ENCODE data around the gene MOB3B.
"Not testable (repeated sequence)": the region's sequence is repeated elsewhere in the genome, so short reads cannot be mapped to it uniquely, and the experiment has no call there.

MOB3B gene

DNA sequence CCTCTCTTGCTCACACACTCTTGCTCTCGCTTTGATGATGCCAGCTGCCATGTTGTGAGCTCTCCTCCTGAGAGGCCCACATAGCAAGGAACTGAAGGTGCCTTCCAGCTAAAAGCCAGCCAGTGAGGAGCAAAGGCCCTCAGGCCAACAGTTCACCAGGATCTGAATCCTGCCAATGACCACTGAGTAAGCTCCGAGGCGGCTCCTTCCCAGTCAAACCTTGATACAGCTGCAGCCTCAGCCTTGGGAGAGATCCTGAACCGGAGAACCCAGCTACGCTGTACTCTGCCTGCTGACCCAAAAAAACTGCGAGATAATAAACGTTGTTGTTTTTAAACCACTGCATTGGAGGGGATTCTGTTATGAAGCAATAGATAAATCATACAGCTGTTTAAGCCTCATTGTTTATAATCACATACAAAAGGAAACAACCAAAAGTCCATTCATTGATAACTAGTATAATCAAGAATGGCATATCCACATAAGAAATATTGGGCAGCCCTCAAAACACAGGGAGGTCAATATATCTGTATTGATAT is 54.5 kb downstream of the MOB3B start:
- DNase-seq (ENCODE audit: low read depth): no peak

DNA sequence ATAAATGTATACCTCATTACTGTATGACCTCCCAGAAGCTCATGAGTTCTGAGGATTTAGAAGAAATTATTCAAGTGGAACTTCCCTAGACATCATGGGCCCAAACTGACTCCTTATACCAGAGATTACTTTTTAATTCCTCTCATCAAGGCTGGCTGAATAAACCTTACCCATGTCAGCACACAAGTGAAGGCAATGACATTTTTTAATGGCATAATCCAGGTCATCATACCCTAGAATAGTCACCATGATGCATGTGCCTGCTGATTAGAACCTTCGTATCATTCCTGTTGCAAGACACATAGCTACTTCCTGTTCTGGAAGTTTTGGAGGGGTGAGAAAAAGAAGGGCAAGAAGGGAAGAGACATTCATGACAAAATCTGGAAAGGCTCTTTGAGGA is 55.3 kb downstream of the MOB3B start:
- DNase-seq (ENCODE audit: low read depth): no peak

DNA sequence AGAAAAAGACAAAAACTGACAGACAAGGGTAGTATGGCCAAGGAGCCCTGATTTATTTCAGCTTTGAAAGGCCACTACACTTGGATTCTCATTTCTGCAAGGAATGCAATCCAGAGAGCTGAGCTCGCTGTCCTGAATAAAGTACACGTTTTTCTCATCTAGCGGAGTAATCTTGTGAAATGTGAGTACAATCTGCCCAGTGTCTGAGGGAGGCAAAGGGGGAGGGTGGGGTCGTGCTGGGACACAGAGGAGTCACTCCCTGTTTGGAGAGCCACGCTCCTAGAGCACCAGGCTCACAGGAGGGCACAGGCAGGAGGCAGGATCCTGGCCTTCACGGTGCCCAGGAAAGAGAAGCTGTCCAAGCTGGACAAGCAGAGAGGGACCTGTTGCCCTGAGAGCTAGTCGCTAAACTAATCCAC is 56.5 kb downstream of the MOB3B start:
- DNase-seq (ENCODE audit: low read depth): no peak

DNA sequence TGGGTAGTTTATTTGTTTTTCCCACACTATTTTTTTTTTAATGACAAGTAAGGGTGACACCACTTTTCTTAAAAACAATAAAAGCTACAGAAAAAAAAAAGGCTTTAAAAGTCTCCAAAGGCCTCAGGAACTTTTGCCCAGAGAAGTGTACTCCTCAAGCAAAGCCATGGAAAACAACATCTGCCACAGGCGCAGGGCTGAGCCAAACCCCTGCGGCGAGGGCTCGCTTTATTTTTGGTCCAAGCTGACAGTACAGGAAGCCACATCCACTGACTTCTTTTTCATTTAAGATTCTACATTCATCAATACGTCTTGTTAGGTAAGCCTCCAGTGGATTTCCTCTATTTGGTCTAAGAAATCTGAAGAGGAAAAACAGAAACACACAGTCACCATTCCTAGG is 57.4 kb downstream of the MOB3B start:
- no peak for DNase-seq (ENCODE audit: low read depth)

DNA sequence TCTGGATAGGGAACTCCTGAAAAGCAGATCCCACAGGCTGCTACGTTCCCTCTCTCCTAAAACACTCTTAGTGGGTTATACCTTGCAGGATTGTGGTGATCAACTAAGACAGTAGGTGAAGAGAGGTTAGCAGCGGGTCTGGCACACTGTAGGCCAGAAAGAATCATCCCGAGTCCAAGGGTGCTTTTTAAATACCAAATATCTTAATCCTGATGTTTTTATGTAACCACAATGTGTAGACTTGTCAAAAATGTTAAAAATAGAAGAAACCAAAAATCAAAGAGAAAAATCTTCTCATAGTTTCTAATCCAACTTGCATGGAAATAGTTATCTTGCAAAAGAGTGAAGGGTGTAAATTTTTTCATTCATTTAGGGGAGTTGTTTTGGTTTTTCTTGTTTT is 57.8 kb downstream of the MOB3B start:
- no peak for DNase-seq (ENCODE audit: low read depth)

DNA sequence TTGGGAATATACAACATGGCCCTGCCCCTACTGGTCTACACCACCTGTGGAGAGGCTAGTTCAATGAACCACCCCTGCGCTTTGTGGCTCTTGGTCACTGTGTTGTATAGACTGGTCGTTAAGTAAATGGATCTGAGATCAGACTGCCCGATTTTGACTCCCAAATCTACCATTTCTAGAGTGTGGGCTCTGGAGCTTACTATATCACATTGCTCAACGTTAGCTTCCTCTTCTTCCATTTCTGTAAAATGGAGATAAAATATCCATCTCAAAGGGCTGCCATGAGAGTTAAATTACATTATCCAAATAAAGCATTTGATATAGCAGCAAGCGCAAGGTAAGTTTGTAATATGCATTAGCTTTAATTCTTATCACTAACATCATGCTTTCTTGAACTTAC is 58.2 kb downstream of the MOB3B start:
- DNase-seq (ENCODE audit: low read depth): no peak

DNA sequence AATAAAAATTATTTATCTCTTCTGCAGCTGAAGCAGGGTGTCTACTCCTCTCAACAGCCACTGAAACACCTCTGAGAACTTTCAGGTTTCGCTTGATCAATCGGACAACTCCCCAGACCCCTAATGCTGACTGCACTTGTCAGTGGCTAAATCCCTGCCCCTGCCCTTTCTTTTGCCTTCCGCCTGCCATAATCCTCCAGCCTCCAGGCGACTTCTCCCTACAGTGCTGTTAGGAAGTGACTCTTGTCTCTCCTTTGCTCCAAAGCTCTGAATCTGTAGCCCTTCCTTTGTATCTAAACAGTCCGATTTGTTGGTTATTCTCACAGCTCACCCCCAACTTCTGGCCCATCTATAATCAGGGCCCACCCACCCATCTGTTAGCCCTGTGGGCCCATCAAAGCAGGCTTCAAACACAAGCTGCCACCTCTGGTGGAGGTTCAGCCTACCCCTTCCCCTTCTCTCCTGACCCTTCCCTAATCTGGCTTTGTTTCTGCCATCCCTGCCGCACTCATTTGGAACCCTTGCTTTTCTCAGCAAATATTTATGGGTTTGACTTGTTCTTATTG is 59.2 kb downstream of the MOB3B start:
- no peak for DNase-seq (ENCODE audit: low read depth)

DNA sequence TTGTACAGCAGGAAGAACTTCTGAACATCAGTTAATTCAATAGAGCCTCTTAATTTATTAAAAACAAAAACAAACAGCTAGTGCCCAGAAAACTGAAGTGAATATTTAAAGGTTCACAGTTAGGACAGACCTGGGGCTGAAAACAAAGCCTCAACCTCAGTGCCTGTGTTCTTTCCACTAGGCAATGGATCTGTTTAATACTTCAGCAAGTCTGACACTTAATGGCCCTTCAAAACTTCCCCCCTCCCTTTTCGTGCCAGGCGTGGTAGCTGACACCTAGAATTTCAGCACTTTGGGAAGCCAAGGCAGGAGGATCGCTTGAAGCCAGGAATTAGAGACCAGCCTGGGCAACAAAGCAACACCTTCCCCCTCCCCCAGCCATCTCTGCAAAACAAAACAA is 60.1 kb downstream of the MOB3B start:
- DNase-seq (ENCODE audit: low read depth): no peak

DNA sequence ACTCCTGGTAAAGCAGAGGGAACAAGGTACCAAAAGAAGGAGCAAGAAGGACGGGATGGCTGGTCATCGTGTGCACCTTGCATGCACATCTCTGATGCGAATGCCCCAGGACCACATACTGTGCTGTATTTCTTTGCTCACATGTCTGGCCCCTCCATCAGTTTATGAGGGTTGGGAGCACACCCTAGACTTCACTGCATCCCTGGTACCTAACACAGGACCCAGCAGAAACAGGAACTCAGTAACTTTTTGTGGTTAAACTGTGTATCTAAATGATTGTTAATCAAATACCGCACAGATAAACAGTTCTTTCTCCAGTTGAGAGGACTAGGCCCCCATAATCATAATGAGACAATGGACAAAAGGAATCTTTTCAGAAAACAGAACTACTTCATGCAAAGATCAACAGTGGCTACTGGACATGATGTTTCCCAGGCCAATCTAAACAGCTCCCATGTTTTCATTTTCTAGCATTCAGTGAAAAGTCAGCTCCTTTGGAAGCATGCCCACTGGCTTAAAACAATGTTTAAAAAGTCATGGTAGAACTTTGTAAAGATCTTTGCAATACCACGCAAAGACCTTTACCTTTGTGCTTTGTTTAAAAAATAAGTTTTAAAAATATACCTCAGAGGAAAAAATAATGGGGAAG is 61.0 kb downstream of the MOB3B start:
- DNase-seq (ENCODE audit: low read depth): no peak

DNA sequence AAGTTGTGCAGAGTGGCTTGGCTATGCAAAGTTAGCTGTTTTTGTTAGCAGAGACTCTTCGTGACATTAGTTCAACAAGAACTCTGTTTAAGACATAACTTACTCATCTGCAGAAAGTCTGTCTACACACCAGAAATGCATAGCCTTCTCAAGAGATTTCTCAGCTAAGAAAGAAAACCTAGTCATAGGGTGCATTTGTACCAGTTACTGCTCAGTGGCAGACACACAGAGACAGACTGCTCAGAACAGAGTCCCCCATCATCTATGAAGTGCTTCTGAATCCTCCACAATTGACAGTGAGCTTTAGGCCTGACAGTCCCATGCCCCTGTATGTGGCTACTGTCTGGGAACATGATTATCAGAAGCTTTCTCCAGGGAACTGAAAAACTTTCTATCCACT is 61.6 kb downstream of the MOB3B start:
- DNase-seq (ENCODE audit: low read depth): no peak

DNA sequence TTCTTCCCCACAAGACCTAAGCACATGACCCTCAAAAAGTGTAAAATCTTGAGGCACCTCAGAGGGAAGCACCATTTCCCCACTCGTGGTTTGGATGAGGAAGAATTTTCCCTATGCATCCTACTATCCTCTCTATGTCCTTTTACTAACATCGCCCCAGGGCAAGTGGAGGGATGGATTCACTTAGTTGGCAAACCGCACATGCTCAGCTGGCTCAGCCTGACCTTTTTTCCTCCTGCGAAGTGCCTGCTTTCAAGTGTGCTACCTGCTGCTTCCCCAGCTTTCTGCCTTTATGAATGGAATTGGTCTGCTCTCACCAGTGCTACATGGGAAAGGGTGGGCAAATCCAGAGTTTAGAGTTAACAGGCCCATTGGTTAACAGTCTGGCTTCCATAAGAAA is 62.1 kb downstream of the MOB3B start:
- no peak for DNase-seq (ENCODE audit: low read depth)

DNA sequence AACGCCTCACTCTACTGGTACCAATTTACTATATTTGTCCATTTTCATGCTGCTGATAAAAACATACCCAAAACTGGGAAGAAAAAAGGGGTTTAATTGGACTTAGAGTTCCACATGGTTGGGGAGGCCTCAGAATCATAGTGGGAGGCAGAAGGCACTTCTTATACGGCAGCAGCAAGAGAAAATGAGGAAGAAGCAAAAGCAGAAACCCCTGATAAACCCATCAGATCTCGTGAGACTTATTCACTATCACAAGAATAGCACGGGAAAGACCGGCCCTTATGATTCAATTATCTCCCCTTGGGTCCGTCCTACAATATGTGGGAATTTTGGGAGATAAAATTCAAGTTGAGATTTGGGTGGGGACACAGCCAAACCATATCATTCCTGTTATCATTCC is 63.1 kb downstream of the MOB3B start:
- DNase-seq (ENCODE audit: low read depth): not testable (repeated sequence)

DNA sequence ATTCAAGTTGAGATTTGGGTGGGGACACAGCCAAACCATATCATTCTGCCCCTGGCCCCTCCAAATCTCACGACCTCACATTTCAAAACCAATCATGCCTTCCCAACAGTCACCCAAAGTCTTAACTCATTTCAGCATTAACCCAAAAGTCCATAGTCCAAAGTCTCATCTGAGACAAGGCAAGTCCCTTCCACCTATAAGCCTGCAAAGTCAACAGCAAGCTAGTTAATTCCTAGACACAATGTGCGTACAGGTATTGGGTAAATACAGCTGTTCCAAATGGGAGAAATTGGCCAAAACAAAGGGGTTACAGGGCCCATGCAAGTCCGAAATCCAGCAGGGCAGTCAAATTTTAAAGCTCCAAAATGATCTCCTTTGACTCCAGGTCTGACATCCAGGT is 64.7 kb downstream of the MOB3B start:
- not testable (repeated sequence) for DNase-seq (ENCODE audit: low read depth)

DNA sequence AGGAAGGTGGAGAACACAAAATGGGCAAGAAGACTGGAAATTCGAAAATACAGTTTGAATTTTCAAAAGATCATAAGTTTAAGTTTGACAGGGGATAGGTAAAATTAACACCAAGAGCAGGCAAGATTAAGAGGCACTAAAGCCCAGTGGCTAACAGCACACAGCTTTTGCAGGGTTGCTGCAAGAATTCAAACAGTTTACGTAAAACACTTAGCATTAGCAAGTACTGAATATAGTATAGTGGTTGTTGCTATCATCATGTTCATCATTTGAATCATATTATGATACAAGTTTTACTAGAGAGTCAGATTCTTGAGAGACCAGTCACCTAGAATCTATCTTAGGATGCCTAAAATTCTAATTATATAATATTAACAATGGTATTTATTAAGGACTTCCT is 66.8 kb downstream of the MOB3B start:
- no peak for DNase-seq (ENCODE audit: low read depth)

DNA sequence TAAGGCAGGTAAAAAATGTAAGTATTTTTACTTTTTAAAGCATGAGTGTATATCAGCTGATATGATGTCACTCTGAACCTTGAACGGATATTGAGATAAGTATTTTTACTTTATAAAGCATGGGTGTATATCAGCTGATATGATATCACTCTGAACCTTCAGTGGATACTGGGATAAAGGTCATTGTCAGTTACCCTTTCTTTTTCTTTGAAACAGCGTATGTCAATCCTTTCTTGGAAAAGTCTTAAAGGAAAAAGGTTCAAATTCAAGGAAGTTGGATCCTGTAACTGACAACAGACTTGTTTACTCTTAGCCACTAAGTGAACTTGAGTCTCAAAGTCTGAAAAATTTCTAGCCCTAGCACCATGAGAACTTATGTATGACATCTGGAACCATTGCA is 67.2 kb downstream of the MOB3B start:
- DNase-seq (ENCODE audit: low read depth): no peak

DNA sequence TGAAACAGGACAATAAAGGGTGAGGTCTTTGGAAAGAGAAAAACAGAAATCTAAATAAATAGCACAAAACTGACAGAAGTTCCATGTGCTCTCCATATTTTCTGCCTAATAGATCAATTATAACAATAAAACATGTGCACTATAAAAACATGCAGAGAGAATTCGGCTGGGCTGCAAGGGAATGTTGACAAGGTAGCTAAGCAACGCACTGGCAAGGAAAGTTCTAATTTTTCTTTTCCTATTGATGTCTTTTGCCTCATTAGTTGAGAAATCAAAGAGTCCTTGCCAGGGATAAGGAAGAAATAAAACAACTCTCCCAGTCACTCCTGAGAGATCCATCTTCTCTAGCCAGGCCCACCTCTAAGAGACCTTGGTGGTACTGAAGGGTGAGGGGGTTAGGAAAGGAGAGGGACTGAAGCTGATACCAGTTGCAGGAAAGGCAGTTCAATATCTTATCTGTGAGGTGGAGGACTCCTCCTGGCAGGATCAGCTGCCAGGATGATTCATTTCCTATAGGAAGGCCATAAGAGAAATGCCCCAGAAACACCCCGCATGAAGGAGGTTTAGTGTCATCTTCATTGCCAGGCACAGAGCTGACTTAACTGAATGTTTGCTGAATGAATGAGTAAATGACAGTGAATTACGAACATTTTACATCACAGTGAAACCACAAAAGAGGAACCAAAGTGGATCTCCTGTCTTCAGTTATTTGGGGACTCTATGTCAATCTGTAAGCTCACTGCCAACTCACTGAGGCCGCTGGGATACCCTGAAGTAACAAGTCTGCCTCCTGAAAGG is 69.2 kb downstream of the MOB3B start:
- no peak for DNase-seq (ENCODE audit: low read depth)

DNA sequence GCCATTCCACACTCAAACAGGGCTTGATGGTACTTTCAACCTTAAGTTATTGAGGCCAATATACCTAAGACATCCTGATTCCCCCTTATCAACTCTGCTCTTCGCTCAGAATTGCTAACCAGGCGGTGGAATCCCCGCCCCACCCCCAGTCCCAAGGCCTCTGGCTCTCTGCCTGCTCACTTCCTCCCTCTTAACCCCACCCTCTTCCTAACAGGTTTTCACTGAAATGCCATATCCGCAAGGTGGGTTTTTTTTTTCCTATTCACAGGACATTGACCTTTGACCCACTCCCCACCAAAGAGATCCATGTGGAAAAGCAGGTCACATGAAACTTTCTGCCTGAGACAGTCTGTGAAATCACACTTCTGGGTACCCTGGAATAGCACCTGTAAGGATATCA is 72.2 kb downstream of the MOB3B start:
- DNase-seq (ENCODE audit: low read depth): no peak

DNA sequence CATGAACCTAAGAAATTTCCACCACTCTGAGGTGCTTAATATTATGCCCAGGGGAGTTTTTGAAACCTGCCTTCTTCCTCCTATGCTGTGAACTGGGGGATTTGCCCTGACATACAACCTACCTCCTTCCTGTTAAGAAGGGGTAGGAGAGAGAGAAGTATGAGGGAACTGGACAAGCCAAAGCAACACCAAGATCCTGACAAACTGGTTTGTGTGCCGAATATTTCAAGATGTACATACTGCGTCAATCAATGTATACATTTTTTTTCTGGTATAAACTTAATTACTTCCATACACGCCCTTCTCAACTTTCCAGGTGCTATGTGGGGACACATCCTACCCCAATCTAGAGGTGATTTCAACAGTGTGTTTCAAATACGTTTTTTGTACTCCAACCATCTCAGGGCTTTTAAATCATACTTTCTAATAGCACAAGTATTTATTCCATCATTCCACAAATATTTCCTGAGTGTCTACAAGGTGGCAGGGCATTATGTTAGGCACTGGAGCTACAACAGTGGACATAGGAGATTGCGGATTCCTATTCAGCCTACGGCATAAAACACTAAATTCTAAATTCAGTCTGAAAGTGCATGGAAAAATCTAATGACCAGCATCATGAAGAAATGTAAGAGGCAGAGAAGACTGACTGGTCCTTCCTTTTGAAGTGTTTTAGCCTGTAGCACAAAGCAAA is 75.6 kb downstream of the MOB3B start:
- no peak for DNase-seq (ENCODE audit: low read depth)

DNA sequence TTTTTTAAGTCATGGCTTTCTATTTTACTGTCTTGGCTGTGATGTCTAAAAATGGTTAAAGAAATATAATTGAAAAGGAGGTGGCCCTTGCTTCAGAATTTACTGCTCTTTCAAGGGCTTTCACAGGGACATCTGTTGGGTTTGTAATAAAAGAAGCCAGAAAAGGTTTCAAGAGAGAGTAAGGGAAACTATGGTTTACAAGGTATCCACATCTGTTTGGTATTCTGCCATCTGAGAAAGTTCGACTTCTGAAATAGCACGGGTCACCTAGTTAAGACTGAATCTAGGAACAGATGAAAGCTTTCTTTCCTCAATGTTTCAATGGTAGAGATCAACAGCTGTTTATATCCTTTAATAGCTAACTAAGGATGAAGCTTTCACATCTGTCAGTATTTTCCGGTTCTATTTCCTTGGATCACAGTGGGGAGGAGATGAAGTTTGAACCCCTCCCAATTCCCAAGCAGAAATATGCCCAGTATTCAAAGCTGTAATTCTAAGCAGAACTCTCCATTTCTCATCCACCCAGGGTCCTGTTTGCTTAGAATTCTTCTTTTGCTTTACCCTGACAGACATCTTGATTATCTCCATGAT is 78.3 kb downstream of the MOB3B start:
- no peak for DNase-seq (ENCODE audit: low read depth)

DNA sequence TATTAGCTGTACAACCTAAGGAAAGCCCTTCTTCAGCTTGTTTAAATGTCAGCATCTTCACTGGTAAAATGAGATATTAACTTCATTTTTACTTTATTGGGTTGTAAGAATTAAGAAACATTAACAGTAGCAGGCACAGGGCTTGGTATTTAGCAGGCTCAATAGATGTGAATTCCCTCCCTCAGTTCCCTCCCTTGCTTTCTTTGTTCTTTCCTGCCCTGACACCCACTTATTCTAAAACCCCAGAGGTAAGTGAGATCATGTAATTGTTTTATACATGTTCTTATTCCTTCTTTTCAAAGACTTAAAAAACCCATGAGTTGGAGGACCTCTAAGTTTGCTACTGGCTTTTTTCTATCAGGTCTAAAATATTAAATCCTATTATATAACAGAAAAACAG is 78.9 kb downstream of the MOB3B start:
- no peak for DNase-seq (ENCODE audit: low read depth)

DNA sequence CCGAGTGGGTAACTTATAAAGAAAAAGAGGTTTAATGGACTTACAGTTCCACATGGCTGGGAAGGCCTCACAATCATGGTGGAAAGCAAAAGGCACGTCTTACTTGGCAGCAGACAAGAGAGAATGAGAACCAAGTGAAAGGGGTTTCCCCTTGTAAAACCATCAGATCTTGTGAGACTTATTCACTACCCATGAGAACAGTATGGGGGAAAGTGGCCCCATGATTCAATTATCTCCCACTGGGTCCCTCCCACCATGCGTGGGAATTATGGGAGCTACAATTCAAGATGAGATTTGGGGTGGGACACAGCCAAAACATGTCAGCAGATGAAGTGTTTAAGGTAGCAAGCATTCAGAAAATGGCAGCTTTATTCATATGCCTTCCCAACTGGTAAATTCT is 81.3 kb downstream of the MOB3B start:
- not testable (repeated sequence) for DNase-seq (ENCODE audit: low read depth)

DNA sequence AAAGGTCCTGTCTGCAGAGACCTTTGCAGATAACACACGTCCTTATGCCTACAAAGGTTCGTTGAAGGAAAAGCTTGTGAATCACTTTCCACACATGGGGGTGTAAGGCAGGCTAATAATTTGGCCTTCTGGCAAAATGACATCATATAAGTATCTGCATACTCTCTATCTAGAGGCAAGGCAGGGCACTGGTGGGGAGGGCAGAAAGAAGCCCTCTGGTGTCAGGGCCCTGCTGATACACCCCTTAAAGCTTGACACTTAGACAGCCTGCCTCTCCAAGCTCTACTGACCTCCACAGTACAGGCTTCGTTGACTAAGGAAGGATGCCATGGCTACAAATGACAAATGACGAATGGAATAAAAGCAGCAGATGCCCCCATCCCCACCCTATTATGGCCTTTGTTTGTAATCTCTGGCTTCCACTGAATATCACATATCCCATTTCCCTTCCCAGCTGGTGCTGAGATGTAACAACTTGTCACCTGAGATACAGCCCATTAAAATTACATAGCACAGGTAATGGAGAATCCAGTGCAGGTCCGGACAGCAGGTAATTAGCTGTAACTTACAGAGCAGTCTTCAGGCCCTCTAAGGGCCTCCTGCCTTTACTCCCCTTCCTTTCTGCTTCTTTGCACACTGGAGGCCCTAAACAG is 82.5 kb downstream of the MOB3B start:
- no peak for DNase-seq (ENCODE audit: low read depth)
